Natural killer cell (primary cell): ENCODE results near the gene DLGAP4. TPM values are rescaled to one million over a fixed set of nuclear protein-coding genes. Genes with fewer than 3 reads are reported as not detected.

ENCODE experiments used
- ATAC-seq, 3 donors: fragments of 150-1000 bp in 2 of 3; fragments of 200-7000 bp in 1 of 3; cut with Tn5 transposase; 1 replicate in 1 of 3; 2 replicates in 2 of 3; pipeline ENCODE4 v1.10.0; 2021; ENCODE audit warnings: mild to moderate bottlenecking in 2 of 3, moderate library complexity in 2 of 3
- DNase-seq, 2 donors: peaks; one replicate each; pipeline versions ENCODE4 v3.0.0 to v3.0.0-alpha.2; 2013 to 2021; ENCODE audit warnings: mixed read lengths in 1 of 2
- H3K27ac ChIP-seq: one replicate; pipeline ENCODE4 v1.5.1; 2013; ENCODE audit warnings: mild to moderate bottlenecking, low read length
- H3K27me3 ChIP-seq: one replicate; pipeline ENCODE4 v1.6.1; 2013; ENCODE audit warnings: low read length; ENCODE audit not compliant: control insufficient read depth, insufficient read depth
- H3K36me3 ChIP-seq: one replicate; pipeline ENCODE4 v1.6.1; 2013; ENCODE audit warnings: low read length; ENCODE audit not compliant: control insufficient read depth, insufficient read depth
- H3K4me1 ChIP-seq: one replicate; pipeline ENCODE4 v1.6.1; 2013; ENCODE audit warnings: low read length; ENCODE audit not compliant: control insufficient read depth, insufficient read depth
- H3K4me3 ChIP-seq: one replicate; pipeline ENCODE4 v1.5.1; 2013; ENCODE audit warnings: low read length
- H3K9me3 ChIP-seq: one replicate; pipeline ENCODE4 v1.6.1; 2013; ENCODE audit warnings: low read length; ENCODE audit not compliant: control insufficient read depth, insufficient read depth
- H3K27ac Mint-ChIP-seq, 2 donors: one replicate each; pipeline ENCODE4 v1.8.0; 2022; ENCODE audit warnings: mild to moderate bottlenecking in 2 of 2, mixed read lengths in 2 of 2, moderate library complexity in 1 of 2
- H3K27me3 Mint-ChIP-seq, 2 donors: one replicate each; pipeline ENCODE4 v1.8.0; 2022; ENCODE audit warnings: low read depth in 2 of 2, mixed read lengths in 2 of 2
- H3K36me3 Mint-ChIP-seq: one replicate; pipeline ENCODE4 v1.8.0; 2022; ENCODE audit warnings: mixed read lengths
- H3K4me1 Mint-ChIP-seq, 2 donors: one replicate each; pipeline ENCODE4 v1.8.0; 2022; ENCODE audit warnings: mixed read lengths in 2 of 2
- H3K4me3 Mint-ChIP-seq: one replicate; pipeline ENCODE4 v1.8.0; 2022; ENCODE audit warnings: mild to moderate bottlenecking, moderate library complexity, mixed read lengths
- H3K9me3 Mint-ChIP-seq, 2 donors: one replicate each; pipeline ENCODE4 v1.8.0; 2022; ENCODE audit warnings: mixed read lengths in 2 of 2
- CTCF ChIP-seq: fragments of 200-600 bp; IDR thresholded peaks from one replicate; pipeline ENCODE4 v1.8.0; 2022; ENCODE audit warnings: antibody characterized with exemption
- WGBS: methylation state at CpG from one replicate; pipeline ENCODE4 v1.1.7; 2013; ENCODE audit warnings: missing lambda C conversion rate; ENCODE audit not compliant: insufficient coverage; 5-methylcytosine and 5-hydroxymethylcytosine counted together
- intact Hi-C: fragments of 100-400 bp; cut with micrococcal nuclease; formaldehyde crosslinking; loops from one replicate; pipeline ENCODE4 v1.14.2; 2022
- total RNA-seq, 4 donors: library from RNA; stranded (reverse); fragments of 120-200 nt in 1 of 4; gene quantifications; one replicate each; pipeline versions ENCODE4 v1.2.3 to v1.2.4, GENCODE V29; 2013 to 2022

The DLGAP4 gene
- total RNA-seq, 3 donors from 2014 or later (not counting 1 experiment from before 2014, with no cell fraction given), result 47.9 to 51.6 (median 51.2) TPM

DNA sequence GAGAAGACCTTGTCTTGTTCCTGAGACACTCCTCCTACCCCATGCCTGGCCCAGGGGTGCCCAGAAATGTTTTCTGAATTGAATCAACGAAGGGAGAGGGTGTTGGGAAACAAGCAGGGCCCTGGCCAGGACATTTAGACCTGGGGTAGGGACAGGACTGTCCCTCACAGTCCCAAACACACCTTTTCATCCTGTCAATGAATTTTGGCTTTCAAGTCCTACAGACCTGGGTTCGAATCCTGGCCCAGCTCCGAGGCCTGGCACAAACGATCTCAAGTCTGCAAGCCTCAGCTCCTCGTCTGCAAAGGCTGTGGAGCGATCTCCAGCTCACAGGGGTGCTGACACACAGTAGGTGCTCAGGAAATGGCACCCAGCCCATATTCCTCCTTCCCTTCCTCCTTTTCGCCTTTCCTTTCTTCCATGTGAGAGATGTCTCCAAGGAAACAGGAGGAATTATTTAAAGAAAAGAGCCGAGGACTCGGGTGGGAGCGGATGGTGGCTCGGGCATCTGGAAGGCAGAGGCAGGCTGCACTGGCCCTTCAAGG, 7.3 kb upstream of the DLGAP4 start:
- H3K4me1 ChIP-seq, result no peaks in the 10 kb centered on the region
- H3K4me3 ChIP-seq, result no peak overlapping the region
- no peaks in the 10 kb centered on the region for H3K36me3 ChIP-seq
- Mint-ChIP-seq H3K36me3 (no peaks in the 10 kb centered on the region), H3K27me3 (peaks cover 47 to 50% of the 10 kb centered on the region in 2 donors), H3K27ac (no peak overlapping the region), H3K4me3 (no peak overlapping the region), H3K9me3 (no peaks in the 10 kb centered on the region), H3K4me1 (no peaks in the 10 kb centered on the region)
- no peak for TF ChIP-seq CTCF
- peaks cover 5% of the 10 kb centered on the region for H3K27me3 ChIP-seq
- ATAC-seq (no peak), DNase-seq (no peak)
- WGBS, result 81% methylated on average over 11 of the region's 11 CpGs
- intact Hi-C loops, result no loop called here
- no peaks in the 10 kb centered on the region for H3K9me3 ChIP-seq
- no peak overlapping the region for H3K27ac ChIP-seq

GRCh38 chr20:36299459-36299858, 6.7 kb upstream of the DLGAP4 start:
- no peaks in the 10 kb centered on the region for H3K9me3 ChIP-seq
- 71% methylated on average over 3 of the region's 4 CpGs for WGBS
- H3K4me1 ChIP-seq, result no peaks in the 10 kb centered on the region
- Mint-ChIP-seq H3K4me3 (no peak overlapping the region), H3K4me1 (no peaks in the 10 kb centered on the region), H3K9me3 (no peaks in the 10 kb centered on the region), H3K36me3 (no peaks in the 10 kb centered on the region), H3K27me3 (peaks cover 49 to 56% of the 10 kb centered on the region in 2 donors), H3K27ac (no peak overlapping the region)
- no peaks in the 10 kb centered on the region for H3K36me3 ChIP-seq
- TF ChIP-seq CTCF, result no peak
- H3K27me3 ChIP-seq, result peaks cover 5% of the 10 kb centered on the region
- DNase-seq (no peak), ATAC-seq (no peak)
- H3K4me3 ChIP-seq, result no peak overlapping the region
- H3K27ac ChIP-seq, result no peak overlapping the region
- intact Hi-C loops, result no loop called here

DNA sequence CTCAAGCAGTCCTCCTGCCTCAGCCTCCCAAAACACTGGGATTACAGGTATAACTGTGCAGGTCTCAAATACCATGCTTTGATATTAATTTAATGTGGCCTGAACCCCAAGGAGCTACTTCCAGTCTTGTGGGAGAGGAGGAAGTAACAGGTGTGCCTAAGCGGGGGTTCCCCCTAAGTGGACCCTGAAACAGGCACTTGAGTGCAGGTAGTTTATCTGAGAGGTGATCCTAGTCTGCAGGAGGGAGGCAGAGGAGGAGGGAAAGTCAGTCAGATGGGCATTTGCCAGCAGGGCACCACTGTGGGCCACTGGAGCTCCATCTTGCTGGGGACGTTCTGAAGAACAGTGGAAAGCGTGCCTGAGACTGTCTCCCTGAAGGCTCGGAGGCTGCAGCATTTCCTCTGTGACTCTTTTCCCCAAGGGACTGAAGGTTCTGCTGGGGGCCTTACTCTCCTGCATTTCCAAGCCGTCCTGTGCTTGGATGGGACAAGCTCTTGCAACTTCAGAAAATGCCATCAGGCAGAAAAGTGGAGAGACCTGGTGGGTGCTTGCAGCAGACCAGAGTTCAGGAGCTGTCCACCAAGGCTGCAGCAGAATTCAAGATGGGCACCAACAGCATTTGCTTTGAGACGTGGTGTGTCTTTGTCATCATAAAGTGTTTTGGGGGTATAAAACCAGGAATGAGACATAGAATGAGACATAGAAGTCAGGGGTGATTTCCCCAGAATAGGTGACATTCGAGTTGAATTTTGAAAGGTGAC, 4.6 kb upstream of the DLGAP4 start:
- 69% methylated on average over 7 of the region's 7 CpGs for WGBS
- Histone ChIP-seq H3K36me3 (no peaks in the 10 kb centered on the region), H3K4me1 (peaks cover 4% of the 10 kb centered on the region), H3K27ac (no peak overlapping the region), H3K9me3 (no peaks in the 10 kb centered on the region), H3K4me3 (no peak overlapping the region), H3K27me3 (peaks cover 16% of the 10 kb centered on the region)
- H3K4me1 Mint-ChIP-seq, result peaks cover 5 to 6% of the 10 kb centered on the region in 2 donors
- peaks cover 53 to 57% of the 10 kb centered on the region in 2 donors for H3K27me3 Mint-ChIP-seq
- no peak overlapping the region for H3K27ac Mint-ChIP-seq
- no peaks in the 10 kb centered on the region for H3K9me3 Mint-ChIP-seq
- H3K36me3 Mint-ChIP-seq, result no peaks in the 10 kb centered on the region
- no peak for DNase-seq
- intact Hi-C loops, result no loop called here
- H3K4me3 Mint-ChIP-seq, result no peak overlapping the region
- no peak for ATAC-seq
- no peak for TF ChIP-seq CTCF
